HuH-7 (cell line): ENCODE measurements around the gene CLTCL1.

Source experiments
- DNase-seq: peaks from one replicate; pipeline ENCODE4 v3.0.0; 2011; ENCODE audit warnings: low spot score

Gene CLTCL1

GRCh38 chr22:19131685-19132015, 159.9 kb downstream of the CLTCL1 start:
- DNase-seq, result no peak

DNA sequence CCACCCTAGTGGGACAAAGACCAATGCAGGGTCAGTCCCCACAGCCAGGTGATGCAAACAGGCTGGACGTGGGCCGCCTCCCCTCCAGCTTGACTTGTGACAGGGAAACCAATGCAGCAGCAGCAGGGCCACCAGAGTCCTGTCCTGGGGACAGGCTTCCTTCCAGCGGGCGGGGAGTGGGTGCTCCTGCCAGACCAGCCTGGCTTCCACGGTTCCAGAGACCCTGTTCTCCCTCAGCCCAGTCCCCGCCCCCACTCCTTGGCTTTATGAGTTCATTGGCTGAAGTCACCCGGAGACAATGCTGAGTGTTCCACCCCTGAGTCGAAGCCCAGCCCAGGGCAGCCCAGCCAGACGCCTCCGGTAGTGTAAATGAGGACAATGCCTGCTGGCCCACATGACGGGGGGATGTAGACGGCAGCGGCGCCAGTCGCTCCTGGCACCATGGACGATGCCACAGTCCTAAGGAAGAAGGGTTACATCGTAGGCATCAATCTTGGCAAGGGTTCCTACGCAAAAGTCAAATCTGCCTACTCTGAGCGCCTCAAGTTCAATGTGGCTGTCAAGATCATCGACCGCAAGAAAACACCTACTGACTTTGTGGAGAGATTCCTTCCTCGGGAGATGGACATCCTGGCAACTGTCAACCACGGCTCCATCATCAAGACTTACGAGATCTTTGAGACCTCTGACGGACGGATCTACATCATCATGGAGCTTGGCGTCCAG, 160.4 kb downstream of the CLTCL1 start, which contains the start of gene TSSK2:
TSSK2 (plus strand) TSS at position 350 of the 726 bp plus-strand sequence; CDS start at position 442, 92 bp downstream.
- no peak for DNase-seq

DNA sequence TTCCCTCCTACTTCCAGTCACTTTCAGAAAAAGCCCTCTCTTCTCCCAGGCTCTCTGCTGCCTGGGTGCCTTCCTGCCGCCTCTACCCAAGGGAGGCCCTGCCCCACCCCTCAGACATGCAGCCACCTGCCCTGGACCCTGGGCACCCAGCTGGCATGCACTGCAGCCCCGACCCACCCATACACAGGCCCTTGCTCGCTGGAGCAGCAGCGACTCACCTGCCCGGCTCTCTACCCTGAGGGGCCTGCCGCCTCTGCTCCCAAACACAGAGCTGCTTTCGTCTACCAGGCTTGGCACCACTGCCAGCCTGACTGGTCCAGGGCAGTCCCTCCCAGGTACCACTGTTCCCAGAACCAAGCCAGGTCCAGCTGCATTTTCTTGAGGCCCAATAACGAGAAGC, 161.6 kb downstream of the CLTCL1 start:
- DNase-seq, result no peak
